ENCODE data around the gene SLC39A6. TPM values are rescaled to one million over a fixed set of nuclear protein-coding genes. Genes with fewer than 3 reads are reported as not detected.

Gene SLC39A6
- total RNA-seq, 1 donor = 133 TPM

DNA sequence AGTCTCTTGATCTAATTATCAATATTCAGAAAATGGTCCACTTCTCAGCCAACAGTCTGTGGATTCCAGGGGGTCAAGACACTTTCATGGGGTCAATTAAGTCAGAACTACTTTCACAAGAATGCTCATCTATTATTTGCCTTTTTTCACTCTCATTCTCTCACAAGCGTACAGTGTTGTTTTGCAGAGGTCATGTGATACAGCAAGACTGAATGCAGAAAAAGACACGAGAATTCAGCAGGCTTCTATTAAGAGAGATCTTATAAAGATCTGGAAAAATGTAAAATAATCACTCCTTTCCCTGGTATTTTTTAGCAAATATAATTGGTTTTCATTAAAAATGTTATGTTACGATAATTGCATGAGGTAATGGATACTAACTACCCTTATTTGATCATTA, 70.5 kb downstream of the SLC39A6 start:
- no peaks in the 10 kb centered on the region for H3K36me3 ChIP-seq (ENCODE audit: insufficient read depth, low read length)
- H3K4me1 ChIP-seq (ENCODE audit: insufficient read depth, low read length) = no peaks in the 10 kb centered on the region
- H2AFZ ChIP-seq (ENCODE audit: low read length) = no peak overlapping the region
- no peaks in the 10 kb centered on the region for H3K9me3 ChIP-seq (ENCODE audit: low read depth, low read length)
- no peak overlapping the region for H3K4me3 ChIP-seq (ENCODE audit: insufficient read depth, low read length)
- H3K4me2 ChIP-seq (ENCODE audit: insufficient read depth, low read length) = no peak overlapping the region
- H4K20me1 ChIP-seq (ENCODE audit: insufficient read depth, low read length) = peaks cover 21% of the 10 kb centered on the region
- no peak for TF ChIP-seq CTCF (IDR thresholded peaks at IDR 0.05; ENCODE audit: extremely low read depth, low read depth, low read length)
- no peak overlapping the region for H3K27ac ChIP-seq (ENCODE audit: low read depth, low read length)
- peaks cover 92% of the 10 kb centered on the region for H3K79me2 ChIP-seq (ENCODE audit: insufficient read depth, low read length)
- H3K27me3 ChIP-seq (ENCODE audit: insufficient read depth, low read length) = no peaks in the 10 kb centered on the region
- DNase-seq (ENCODE audit: insufficient read length, low spot score, missing footprints) = no peak

Other genes starting within 250 kb of the SLC39A6 start
- gene RPRD1A, start 61.8 kb downstream of the SLC39A6 start, total RNA-seq = 31.5 and 36.2 TPM in 2 replicates
- 125 and 140 TPM in 2 replicates for gene ELP2, start 559 bp upstream of the SLC39A6 start, total RNA-seq
- gene MOCOS, start 58.2 kb upstream of the SLC39A6 start, total RNA-seq = 14.4 and 19.9 TPM in 2 replicates
- 13.0 and 17.4 TPM in 2 replicates for gene FHOD3, start 168.4 kb upstream of the SLC39A6 start, total RNA-seq